Activated T-helper 1 cell treated with anti-CD3 and anti-CD28 coated beads, Interleukin-12 subunit alpha, Interleukin-12 subunit beta, Interleukin-2, Interleukin-4 antibody, amounts not matched to agents 30 ng/mL and 10 ng/mL and 1 ng/mL, durations not matched to agents 14 hours and 24 hours and 36 hours (primary cell): ENCODE data around the gene IFI27L2. TPM values are rescaled to one million over a fixed set of nuclear protein-coding genes. Genes with fewer than 3 reads are reported as not detected.
A peak's percentile ranks its signal among the peaks of the same experiment; 100 is the strongest.

Experiments used
- DNase-seq: peaks from one replicate; pipeline ENCODE4 v3.0.0; 2021; ENCODE audit warnings: low spot score
- H3K27ac Mint-ChIP-seq: one replicate; pipeline ENCODE4 v1.8.0; 2021; ENCODE audit warnings: mild to moderate bottlenecking, mixed read lengths
- H3K27me3 Mint-ChIP-seq: one replicate; pipeline ENCODE4 v1.8.0; 2022; ENCODE audit warnings: mild to moderate bottlenecking, moderate library complexity, mixed read lengths; ENCODE audit not compliant: insufficient read depth
- H3K36me3 Mint-ChIP-seq: one replicate; pipeline ENCODE4 v1.8.0; 2021; ENCODE audit warnings: low read depth, mixed read lengths
- H3K4me1 Mint-ChIP-seq: one replicate; pipeline ENCODE4 v1.8.0; 2021; ENCODE audit warnings: low read depth, mixed read lengths
- H3K4me3 Mint-ChIP-seq: one replicate; pipeline ENCODE4 v1.8.0; 2021; ENCODE audit warnings: mild to moderate bottlenecking, moderate library complexity, mixed read lengths
- H3K9me3 Mint-ChIP-seq: one replicate; pipeline ENCODE4 v1.8.0; 2021; ENCODE audit warnings: mixed read lengths
- intact Hi-C: fragments of 100-400 bp; cut with micrococcal nuclease; formaldehyde crosslinking; loops from one replicate; pipeline ENCODE4 v1.15.1; 2024
- total RNA-seq: library from RNA; stranded (reverse); gene quantifications from 2 replicates; pipeline ENCODE4 v1.2.3, GENCODE V29; 2022

The IFI27L2 gene
- total RNA-seq, 1 donor from 2014 or later: 33.5 TPM

GRCh38 chr14:94100847-94101246 is 28.6 kb downstream of the IFI27L2 start:
- no peaks in the 10 kb centered on the region for H3K9me3 Mint-ChIP-seq
- peaks cover 2% of the 10 kb centered on the region for H3K36me3 Mint-ChIP-seq
- H3K4me1 Mint-ChIP-seq: no peaks in the 10 kb centered on the region
- intact Hi-C loops: no loop called here
- DNase-seq: no peak
- no peaks in the 10 kb centered on the region for H3K27me3 Mint-ChIP-seq
- no peak overlapping the region for H3K27ac Mint-ChIP-seq
- no peak overlapping the region for H3K4me3 Mint-ChIP-seq

DNA sequence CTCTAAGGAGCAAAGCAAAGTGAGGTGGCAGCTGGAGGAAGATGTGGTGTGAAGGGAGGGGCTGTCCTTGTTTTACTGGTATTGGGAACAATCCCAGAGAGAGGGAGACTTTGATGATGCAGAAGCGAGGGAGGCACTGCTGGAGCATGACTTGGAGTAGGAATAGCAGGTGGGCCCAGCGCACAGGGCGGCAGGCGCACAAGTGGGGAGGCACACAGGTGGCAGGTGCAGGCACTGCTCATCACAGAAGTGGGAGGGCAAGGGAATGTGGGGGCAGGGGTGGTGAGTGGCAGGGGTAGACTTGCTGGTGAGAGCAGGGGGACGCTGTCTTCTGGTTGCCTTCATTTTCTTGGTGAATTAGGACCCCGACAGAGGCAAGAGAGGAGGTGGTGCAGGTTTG is 30.4 kb downstream of the IFI27L2 start:
- intact Hi-C loops: no loop called here
- Mint-ChIP-seq H3K4me3 (no peak overlapping the region), H3K4me1 (no peaks in the 10 kb centered on the region), H3K36me3 (peaks cover 2% of the 10 kb centered on the region), H3K27ac (no peak overlapping the region), H3K9me3 (no peaks in the 10 kb centered on the region), H3K27me3 (no peaks in the 10 kb centered on the region)
- no peak for DNase-seq

GRCh38 chr14:94098326-94098992 is 30.9 kb downstream of the IFI27L2 start:
- Mint-ChIP-seq H3K4me3 (no peak overlapping the region), H3K27ac (no peak overlapping the region), H3K9me3 (no peaks in the 10 kb centered on the region), H3K27me3 (no peaks in the 10 kb centered on the region), H3K4me1 (no peaks in the 10 kb centered on the region), H3K36me3 (peaks cover 2% of the 10 kb centered on the region)
- intact Hi-C loops: no loop called here
- no peak for DNase-seq

DNA sequence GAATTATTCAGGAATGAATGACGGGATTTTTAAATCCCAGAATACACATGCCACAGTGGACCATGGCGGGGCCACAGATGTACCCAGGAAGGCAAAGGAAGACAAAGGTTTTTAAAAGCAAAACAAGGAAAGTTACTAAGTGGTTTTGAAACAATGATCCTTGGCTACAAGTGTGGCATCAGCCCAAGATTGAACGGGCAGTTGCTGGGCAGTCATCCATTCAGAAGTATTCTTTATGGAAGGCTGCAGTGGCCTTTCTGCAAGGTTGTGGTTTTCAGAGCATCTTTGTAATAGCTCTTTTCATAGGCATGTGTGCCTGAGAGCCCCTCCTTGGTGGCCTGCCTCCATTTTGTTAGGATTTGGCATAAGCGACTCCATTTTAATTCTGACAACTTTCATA is 32.3 kb downstream of the IFI27L2 start:
- intact Hi-C loops: no loop called here
- H3K27ac Mint-ChIP-seq: no peak overlapping the region
- no peaks in the 10 kb centered on the region for H3K4me1 Mint-ChIP-seq
- no peak for DNase-seq
- no peaks in the 10 kb centered on the region for H3K9me3 Mint-ChIP-seq
- H3K36me3 Mint-ChIP-seq: peaks cover 2% of the 10 kb centered on the region
- no peak overlapping the region for H3K4me3 Mint-ChIP-seq
- no peaks in the 10 kb centered on the region for H3K27me3 Mint-ChIP-seq

- Mint-ChIP-seq H3K4me1 (no peaks in the 10 kb centered on the region), H3K4me3 (no peak overlapping the region), H3K36me3 (peaks cover 2% of the 10 kb centered on the region), H3K9me3 (no peaks in the 10 kb centered on the region), H3K27ac (no peak overlapping the region), H3K27me3 (no peaks in the 10 kb centered on the region)
- intact Hi-C loops: no loop called here
- DNase-seq: no peak
Measured at GRCh38 chr14:94093418-94093817, 36.0 kb downstream of the IFI27L2 start.

- Mint-ChIP-seq H3K4me1 (no peaks in the 10 kb centered on the region), H3K4me3 (no peak overlapping the region), H3K27me3 (no peaks in the 10 kb centered on the region), H3K36me3 (peaks cover 1% of the 10 kb centered on the region), H3K9me3 (no peaks in the 10 kb centered on the region), H3K27ac (no peak overlapping the region)
- no peak for DNase-seq
- intact Hi-C loops: loop anchor here (10.0 kb wide), 1 partner anchor 1445 kb away; the partner anchor contains the start of gene GLRX5
Measured at GRCh38 chr14:94089479-94089878, 39.9 kb downstream of the IFI27L2 start.

- no peaks in the 10 kb centered on the region for H3K4me1 Mint-ChIP-seq
- no peak for DNase-seq
- no peaks in the 10 kb centered on the region for H3K9me3 Mint-ChIP-seq
- H3K27me3 Mint-ChIP-seq: no peaks in the 10 kb centered on the region
- H3K4me3 Mint-ChIP-seq: no peak overlapping the region
- intact Hi-C loops: loop anchor here (10.0 kb wide), 1 partner anchor 1446 kb away; the partner anchor contains the start of gene GLRX5
- peaks cover 1% of the 10 kb centered on the region for H3K36me3 Mint-ChIP-seq
- no peak overlapping the region for H3K27ac Mint-ChIP-seq
Measured at GRCh38 chr14:94088516-94088915, 40.9 kb downstream of the IFI27L2 start.

GRCh38 chr14:94087891-94088290 is 41.5 kb downstream of the IFI27L2 start:
- H3K4me3 Mint-ChIP-seq: no peak overlapping the region
- peaks cover 5% of the 10 kb centered on the region for H3K4me1 Mint-ChIP-seq
- H3K36me3 Mint-ChIP-seq: peaks cover 1% of the 10 kb centered on the region
- H3K9me3 Mint-ChIP-seq: no peaks in the 10 kb centered on the region
- H3K27ac Mint-ChIP-seq: no peak overlapping the region
- intact Hi-C loops: loop anchor here (10.0 kb wide), 1 partner anchor 1447 kb away; the partner anchor contains the start of gene GLRX5
- DNase-seq: no peak
- no peaks in the 10 kb centered on the region for H3K27me3 Mint-ChIP-seq

DNA sequence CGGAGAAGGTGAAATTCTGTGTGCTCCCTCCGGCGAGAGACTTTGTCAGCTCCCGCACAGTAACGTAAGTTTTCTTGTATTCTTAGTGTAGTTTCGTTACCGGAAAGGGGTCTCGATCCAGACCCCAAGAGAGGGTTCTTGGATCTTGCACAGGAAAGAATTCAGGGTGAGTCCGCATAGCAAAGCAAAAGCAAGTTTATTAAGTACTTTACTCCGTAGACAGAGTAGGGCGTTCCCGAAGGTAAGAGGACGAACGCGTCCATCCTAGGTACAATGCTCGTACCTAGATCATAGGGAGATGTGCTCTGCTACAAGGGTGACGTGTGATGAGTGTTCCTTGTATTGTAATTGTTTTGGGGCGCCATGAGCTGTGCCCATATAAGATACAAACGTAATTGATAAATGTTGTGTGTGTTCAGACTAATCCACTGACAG is 48.0 kb downstream of the IFI27L2 start:
- intact Hi-C loops: loop anchor here (1.0 to 10.0 kb wide), 12 partner anchors 25 to 1453 kb away; partner anchors contain the start of genes BTBD7, GLRX5, IFI27L2 and OTUB2
- no peak for DNase-seq
- Mint-ChIP-seq H3K27me3 (no peaks in the 10 kb centered on the region), H3K9me3 (no peaks in the 10 kb centered on the region), H3K27ac (peak overlapping the region; percentile 95), H3K4me3 (peak overlapping the region; percentile 100), H3K4me1 (peaks cover 55% of the 10 kb centered on the region), H3K36me3 (peaks cover 30% of the 10 kb centered on the region)

DNA sequence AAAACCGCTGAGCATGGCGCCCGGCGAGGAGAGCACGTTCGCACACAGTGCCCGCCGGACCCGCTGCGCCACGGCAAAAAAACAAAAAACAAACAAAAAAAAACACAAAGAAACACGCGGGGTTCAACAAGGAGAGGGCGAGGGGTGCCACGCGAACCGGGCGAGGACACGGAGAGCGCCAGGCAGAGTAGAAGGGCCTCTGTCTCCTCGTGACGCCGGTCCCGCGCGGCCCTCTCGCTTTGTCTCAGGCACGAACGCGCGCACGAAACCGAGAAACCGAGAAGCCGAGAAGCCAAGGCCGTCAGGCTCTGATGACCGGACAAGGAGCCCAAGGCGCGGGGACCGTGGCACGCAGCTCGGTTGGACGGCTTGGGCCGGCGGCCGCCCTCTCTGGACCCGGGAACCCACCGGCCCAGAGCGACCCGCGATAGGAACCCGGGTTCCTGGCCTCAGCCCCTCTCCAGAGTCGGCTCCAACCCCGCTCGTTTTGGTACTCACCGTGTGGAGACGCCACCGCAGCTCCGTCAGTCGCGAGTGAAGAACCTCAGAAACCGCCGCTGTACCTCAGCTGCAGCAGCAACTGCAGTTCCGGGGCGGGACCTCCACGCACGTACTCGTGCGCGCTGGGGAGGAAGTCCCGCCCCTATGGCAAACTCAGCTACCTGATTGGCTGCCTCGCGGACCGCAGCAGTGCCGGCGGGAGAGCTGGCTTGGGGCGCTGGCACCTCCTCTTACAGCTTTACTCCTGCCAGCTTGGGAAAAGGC is 48.6 kb downstream of the IFI27L2 start, which contains the start of the genes DDX24 and IFI27L1:
Gene DDX24, minus strand, starts transcription at position 582 of the 765 bp plus-strand sequence. CDS start 1,460 bp downstream, outside the sequence.
Gene IFI27L1, plus strand, starts transcription at position 690 of the 765 bp plus-strand sequence. CDS start 15,628 bp downstream, outside the sequence.
- peaks cover 33% of the 10 kb centered on the region for H3K36me3 Mint-ChIP-seq
- peaks cover 56% of the 10 kb centered on the region for H3K4me1 Mint-ChIP-seq

GRCh38 chr14:94079891-94080620 is 49.3 kb downstream of the IFI27L2 start:
- H3K27ac Mint-ChIP-seq: peak overlapping the region; percentile 100
- DNase-seq: no peak

More for the DNA sequence above, 48.6 kb downstream of the IFI27L2 start, which contains the start of the genes DDX24 and IFI27L1:
- DNase-seq: peak; percentile 96
- Mint-ChIP-seq H3K9me3 (peaks cover under 1% of the 10 kb centered on the region), H3K27ac (peak within 1 kb of the TSS; percentile 100), H3K27me3 (no peaks in the 10 kb centered on the region), H3K4me3 (peak within 1 kb of the TSS; percentile 100)
- intact Hi-C loops: loop anchor here (1.0 to 10.0 kb wide), 12 partner anchors 25 to 1454 kb away; partner anchors contain the start of genes BTBD7, GLRX5, IFI27L2 and OTUB2

DNA sequence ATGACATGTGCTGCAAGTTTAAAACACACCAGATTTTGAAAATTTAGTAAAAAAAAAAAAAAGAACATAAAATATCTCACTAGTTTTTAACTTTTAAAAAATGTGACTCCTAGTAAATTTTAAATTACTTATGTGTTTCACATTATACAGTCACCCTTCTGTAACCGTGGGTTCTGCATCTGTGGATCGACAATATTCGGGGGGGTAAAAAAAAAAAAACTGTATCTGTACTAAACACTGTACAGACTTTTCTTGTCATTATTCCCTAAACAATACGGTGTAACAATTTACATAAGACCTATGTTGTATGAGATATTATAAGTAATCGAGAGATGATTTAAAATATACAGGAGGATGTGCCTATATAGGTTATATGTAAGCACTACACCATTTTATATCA is 51.6 kb downstream of the IFI27L2 start:
- H3K27ac Mint-ChIP-seq: no peak overlapping the region
- H3K9me3 Mint-ChIP-seq: peaks cover 19% of the 10 kb centered on the region
- H3K4me3 Mint-ChIP-seq: peak overlapping the region; percentile 100
- peaks cover 53% of the 10 kb centered on the region for H3K36me3 Mint-ChIP-seq
- no peaks in the 10 kb centered on the region for H3K27me3 Mint-ChIP-seq
- H3K4me1 Mint-ChIP-seq: peaks cover 58% of the 10 kb centered on the region
- no peak for DNase-seq
- intact Hi-C loops: no loop called here

More at GRCh38 chr14:94079891-94080620, 49.3 kb downstream of the IFI27L2 start:
- no peaks in the 10 kb centered on the region for H3K27me3 Mint-ChIP-seq
- peaks cover 40% of the 10 kb centered on the region for H3K36me3 Mint-ChIP-seq
- peak overlapping the region; percentile 100 for H3K4me3 Mint-ChIP-seq
- peaks cover 63% of the 10 kb centered on the region for H3K4me1 Mint-ChIP-seq
- peaks cover 8% of the 10 kb centered on the region for H3K9me3 Mint-ChIP-seq
- intact Hi-C loops: loop anchor here (2.0 to 10.0 kb wide), 5 partner anchors 101 to 1455 kb away; partner anchors contain the start of genes BTBD7 and GLRX5
